ENCODE results near the gene GTF3C5. TPM values are rescaled to one million over a fixed set of nuclear protein-coding genes. Genes with fewer than 3 reads are reported as not detected.

GTF3C5 gene
- total RNA-seq, 1 experiment from 2014 or later: 104 TPM

DNA sequence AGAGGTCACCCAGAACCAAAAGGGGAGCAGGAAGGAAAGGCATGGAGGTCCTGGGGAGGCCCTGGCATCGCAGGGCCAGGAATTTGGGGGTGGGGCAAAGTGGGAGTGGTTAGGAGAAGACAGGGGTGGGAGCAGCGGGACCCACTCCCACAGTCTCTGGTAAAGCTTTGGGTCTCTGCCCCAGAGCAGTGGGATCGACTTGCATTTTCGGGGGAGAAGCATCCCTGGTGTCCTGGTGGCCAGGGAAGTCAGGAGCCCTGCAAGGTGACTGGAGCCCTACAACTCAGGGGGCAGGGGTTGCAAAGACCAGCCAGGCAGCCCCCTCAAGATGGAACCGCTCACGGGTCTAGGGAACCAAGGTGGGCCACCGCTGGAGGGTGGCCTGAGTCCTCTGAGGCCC is 22.4 kb upstream of the GTF3C5 start (continued):
- TF ChIP-seq, protein P1, sequence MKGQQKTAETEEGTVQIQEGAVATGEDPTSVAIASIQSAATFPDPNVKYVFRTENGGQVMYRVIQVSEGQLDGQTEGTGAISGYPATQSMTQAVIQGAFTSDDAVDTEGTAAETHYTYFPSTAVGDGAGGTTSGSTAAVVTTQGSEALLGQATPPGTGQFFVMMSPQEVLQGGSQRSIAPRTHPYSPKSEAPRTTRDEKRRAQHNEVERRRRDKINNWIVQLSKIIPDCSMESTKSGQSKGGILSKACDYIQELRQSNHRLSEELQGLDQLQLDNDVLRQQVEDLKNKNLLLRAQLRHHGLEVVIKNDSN (CRISPR knock-in tag; IDR thresholded peaks at IDR 0.05): no peak
- TF ChIP-seq CBFB (CRISPR knock-in tag; IDR thresholded peaks at IDR 0.05; ENCODE audit: low read depth): no peak

DNA sequence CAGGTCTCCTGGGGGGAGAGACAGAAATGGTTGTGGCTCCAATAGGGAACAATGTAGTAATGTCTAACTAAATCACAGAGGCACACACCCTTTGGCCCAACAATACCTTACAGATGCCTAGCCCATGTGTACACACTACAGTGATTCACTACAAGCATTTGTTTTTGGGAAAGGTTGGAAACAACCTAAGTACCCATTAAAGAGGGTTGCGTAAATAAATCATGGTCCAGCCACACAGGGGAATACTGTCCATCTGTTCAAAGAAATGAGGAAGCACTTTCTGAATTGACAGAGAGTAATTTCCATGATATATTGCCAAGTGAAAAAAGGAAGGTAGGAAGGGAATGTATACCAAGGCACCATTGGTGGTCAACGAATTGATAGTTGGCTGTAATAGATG is 22.0 kb upstream of the GTF3C5 start:
- peaks cover 16% of the 10 kb centered on the region for H3K4me1 Mint-ChIP-seq
- ATAC-seq (no peak), DNase-seq (ENCODE audit: low spot score) (no peak)
- peaks cover 12% of the 10 kb centered on the region for H3K9me3 Mint-ChIP-seq
- H3K27me3 Mint-ChIP-seq (ENCODE audit: low read depth): peaks cover 71% of the 10 kb centered on the region
- ChIA-PET CTCF (no interaction called here), POLR2A (no interaction called here)
- H3K27ac Mint-ChIP-seq: no peak overlapping the region
- H3K4me3 Mint-ChIP-seq: no peak overlapping the region
- H3K36me3 Mint-ChIP-seq: no peaks in the 10 kb centered on the region
- TF ChIP-seq ZSCAN18 (CRISPR knock-in tag; IDR thresholded peaks at IDR 0.05): no peak
- TF ChIP-seq, protein P1 (CRISPR knock-in tag; IDR thresholded peaks at IDR 0.05): no peak

GRCh38 chr9:133009906-133010582 is 20.8 kb upstream of the GTF3C5 start:
- POLR2A ChIA-PET: no interaction called here
- Mint-ChIP-seq H3K4me1 (peaks cover 4% of the 10 kb centered on the region), H3K27me3 (ENCODE audit: low read depth) (peaks cover 72% of the 10 kb centered on the region), H3K36me3 (no peaks in the 10 kb centered on the region), H3K9me3 (peaks cover 18% of the 10 kb centered on the region), H3K27ac (no peak overlapping the region), H3K4me3 (no peak overlapping the region)
- ATAC-seq (no peak), DNase-seq (ENCODE audit: low spot score) (no peak)
- CTCF ChIA-PET: interaction anchor here (4.5 kb wide), 1 partner anchor 13 kb away, joined by 41 read pairs; no protein-coding TSS in a partner anchor
- no peak for TF ChIP-seq HMGA2 (CRISPR knock-in tag; IDR thresholded peaks at IDR 0.05)
- TF ChIP-seq CREB1 (CRISPR knock-in tag; IDR thresholded peaks at IDR 0.05): no peak
- TF ChIP-seq PRDM15 (CRISPR knock-in tag; IDR thresholded peaks at IDR 0.05): no peak
- TF ChIP-seq GRHL2 (CRISPR knock-in tag; IDR thresholded peaks at IDR 0.05; ENCODE audit: insufficient replicate concordance, severe bottlenecking): no peak
- TF ChIP-seq ZNF317 (CRISPR knock-in tag; IDR thresholded peaks at IDR 0.05; ENCODE audit: borderline replicate concordance, low read depth): no peak
- TF ChIP-seq JAZF1 (CRISPR knock-in tag; IDR thresholded peaks at IDR 0.05): no peak
- TF ChIP-seq, protein P1 (CRISPR knock-in tag; IDR thresholded peaks at IDR 0.05): no peak

GRCh38 chr9:133014696-133015095 is 16.1 kb upstream of the GTF3C5 start:
- no peak overlapping the region for H3K4me3 Mint-ChIP-seq
- H3K9me3 Mint-ChIP-seq: peaks cover 20% of the 10 kb centered on the region
- ChIA-PET POLR2A (no interaction called here), CTCF (interaction anchor here (4.5 kb wide), 1 partner anchor 9 kb away, joined by 41 read pairs; no protein-coding TSS in a partner anchor)
- H3K27me3 Mint-ChIP-seq (ENCODE audit: low read depth): peaks cover 57% of the 10 kb centered on the region
- H3K36me3 Mint-ChIP-seq: no peaks in the 10 kb centered on the region
- H3K27ac Mint-ChIP-seq: no peak overlapping the region
- no peak for DNase-seq (ENCODE audit: low spot score)
- ATAC-seq: no peak
- no peaks in the 10 kb centered on the region for H3K4me1 Mint-ChIP-seq
- TF ChIP-seq ESRRA (CRISPR knock-in tag; IDR thresholded peaks at IDR 0.05; ENCODE audit: borderline replicate concordance) (no peak), NR1H2 (CRISPR knock-in tag; IDR thresholded peaks at IDR 0.05) (no peak), GABPB1 (CRISPR knock-in tag; IDR thresholded peaks at IDR 0.05) (no peak), ZNF671 (CRISPR knock-in tag; IDR thresholded peaks at IDR 0.05) (no peak), NR2C2 (CRISPR knock-in tag; IDR thresholded peaks at IDR 0.05) (no peak), ZNF423 (CRISPR knock-in tag; IDR thresholded peaks at IDR 0.05) (no peak), JUN (CRISPR knock-in tag; IDR thresholded peaks at IDR 0.05) (no peak), GTF2I (CRISPR knock-in tag; conservative IDR thresholded peaks at IDR 0.05) (no peak), NFYB (CRISPR knock-in tag; conservative IDR thresholded peaks at IDR 0.05; ENCODE audit: low read depth) (no peak), ZNF512 (CRISPR knock-in tag; IDR thresholded peaks at IDR 0.05; ENCODE audit: borderline replicate concordance) (no peak)
- TF ChIP-seq, protein P2, sequence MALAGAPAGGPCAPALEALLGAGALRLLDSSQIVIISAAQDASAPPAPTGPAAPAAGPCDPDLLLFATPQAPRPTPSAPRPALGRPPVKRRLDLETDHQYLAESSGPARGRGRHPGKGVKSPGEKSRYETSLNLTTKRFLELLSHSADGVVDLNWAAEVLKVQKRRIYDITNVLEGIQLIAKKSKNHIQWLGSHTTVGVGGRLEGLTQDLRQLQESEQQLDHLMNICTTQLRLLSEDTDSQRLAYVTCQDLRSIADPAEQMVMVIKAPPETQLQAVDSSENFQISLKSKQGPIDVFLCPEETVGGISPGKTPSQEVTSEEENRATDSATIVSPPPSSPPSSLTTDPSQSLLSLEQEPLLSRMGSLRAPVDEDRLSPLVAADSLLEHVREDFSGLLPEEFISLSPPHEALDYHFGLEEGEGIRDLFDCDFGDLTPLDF (CRISPR knock-in tag; IDR thresholded peaks at IDR 0.05): no peak

Data from WTC11 (cell line).